GM18519 (cell line): Measurements from ENCODE around the gene MBTPS2.

ENCODE experiments used
- ATAC-seq: cut with Tn5 transposase; IDR thresholded peaks from one replicate; pipeline ENCODE4 v1.9.1; 2021; ENCODE audit warnings: mild to moderate bottlenecking, moderate library complexity; ENCODE audit not compliant: unreplicated experiment, low FRiP score

The MBTPS2 gene

GRCh38 chrX:21932292-21933002 is 93.0 kb downstream of the MBTPS2 start:
- ATAC-seq = no peak

GRCh38 chrX:21933077-21933476 is 93.7 kb downstream of the MBTPS2 start:
- no peak for ATAC-seq

GRCh38 chrX:21934414-21934813 is 95.0 kb downstream of the MBTPS2 start:
- ATAC-seq = no peak
